ENCODE measurements around the gene HBS1L. TPM values are rescaled to one million over a fixed set of nuclear protein-coding genes. Genes with fewer than 3 reads are reported as not detected.

Gene HBS1L
- total RNA-seq, 4 donors from 2014 or later, result 23.8 to 116 (median 69.2) TPM

DNA sequence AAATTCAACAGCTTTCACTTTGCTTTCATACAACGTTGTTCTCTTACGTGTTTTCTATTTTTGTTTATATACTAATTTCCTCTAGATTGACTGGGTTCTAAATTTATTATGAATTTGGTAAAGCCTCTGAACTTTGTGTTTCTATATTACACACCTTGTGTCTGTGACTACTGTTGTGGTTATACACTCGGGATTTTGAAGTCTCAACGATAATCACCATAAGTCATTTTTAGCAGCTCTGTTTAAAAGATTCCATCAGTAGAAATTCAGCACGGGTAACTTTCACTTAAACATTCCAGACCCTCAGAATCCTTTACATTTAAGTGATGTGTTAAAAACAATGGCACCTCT, 31.8 kb upstream of the HBS1L start:
- Histone ChIP-seq H3K36me3 (no peaks in the 10 kb centered on the region), H3K9me3 (no peaks in the 10 kb centered on the region), H3K4me3 (no peak overlapping the region), H3K4me1 (no peaks in the 10 kb centered on the region), H3K27ac (no peak overlapping the region), H3K27me3 (no peaks in the 10 kb centered on the region)
- TF ChIP-seq POLR2A (IDR thresholded peaks at IDR 0.05), result no peak
- TF ChIP-seq, protein P1, sequence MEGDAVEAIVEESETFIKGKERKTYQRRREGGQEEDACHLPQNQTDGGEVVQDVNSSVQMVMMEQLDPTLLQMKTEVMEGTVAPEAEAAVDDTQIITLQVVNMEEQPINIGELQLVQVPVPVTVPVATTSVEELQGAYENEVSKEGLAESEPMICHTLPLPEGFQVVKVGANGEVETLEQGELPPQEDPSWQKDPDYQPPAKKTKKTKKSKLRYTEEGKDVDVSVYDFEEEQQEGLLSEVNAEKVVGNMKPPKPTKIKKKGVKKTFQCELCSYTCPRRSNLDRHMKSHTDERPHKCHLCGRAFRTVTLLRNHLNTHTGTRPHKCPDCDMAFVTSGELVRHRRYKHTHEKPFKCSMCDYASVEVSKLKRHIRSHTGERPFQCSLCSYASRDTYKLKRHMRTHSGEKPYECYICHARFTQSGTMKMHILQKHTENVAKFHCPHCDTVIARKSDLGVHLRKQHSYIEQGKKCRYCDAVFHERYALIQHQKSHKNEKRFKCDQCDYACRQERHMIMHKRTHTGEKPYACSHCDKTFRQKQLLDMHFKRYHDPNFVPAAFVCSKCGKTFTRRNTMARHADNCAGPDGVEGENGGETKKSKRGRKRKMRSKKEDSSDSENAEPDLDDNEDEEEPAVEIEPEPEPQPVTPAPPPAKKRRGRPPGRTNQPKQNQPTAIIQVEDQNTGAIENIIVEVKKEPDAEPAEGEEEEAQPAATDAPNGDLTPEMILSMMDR (IDR thresholded peaks at IDR 0.05), result no peak
- intact Hi-C loops (cut with DNase I; ENCODE audit: low total_unique reads), result no loop called here
- no peak for DNase-seq

GRCh38 chr6:135085700-135086413, 31.2 kb upstream of the HBS1L start:
- intact Hi-C loops (cut with DNase I; ENCODE audit: low total_unique reads), result no loop called here

DNA sequence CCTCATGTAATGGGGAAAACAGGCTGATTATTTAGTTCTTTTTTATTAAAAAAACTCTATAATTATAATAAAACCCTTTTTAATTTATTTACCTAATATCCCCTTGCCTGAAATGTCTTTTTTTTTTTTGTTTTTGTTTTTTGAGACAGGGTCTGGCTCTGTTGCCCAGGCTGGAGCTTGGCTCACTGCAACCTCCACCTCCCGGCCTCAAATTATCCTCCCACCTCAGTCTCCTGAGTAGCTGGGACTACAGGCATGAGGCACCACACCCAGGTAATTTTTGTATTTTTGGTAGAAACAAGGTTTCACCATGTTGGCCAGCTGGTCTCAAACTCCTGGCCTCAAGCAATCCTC, 30.3 kb upstream of the HBS1L start:
- DNase-seq, result no peak
- H3K27me3 ChIP-seq, result no peaks in the 10 kb centered on the region
- intact Hi-C loops (cut with DNase I; ENCODE audit: low total_unique reads), result no loop called here
- no peaks in the 10 kb centered on the region for H3K36me3 ChIP-seq
- H3K4me1 ChIP-seq, result no peaks in the 10 kb centered on the region
- H3K9me3 ChIP-seq, result no peaks in the 10 kb centered on the region
- TF ChIP-seq POLR2A (IDR thresholded peaks at IDR 0.05), result no peak
- TF ChIP-seq, protein P1 (IDR thresholded peaks at IDR 0.05), result no peak
- H3K4me3 ChIP-seq, result no peak overlapping the region
- no peak overlapping the region for H3K27ac ChIP-seq

More at GRCh38 chr6:135085700-135086413, 31.2 kb upstream of the HBS1L start:
- no peak for DNase-seq
- Histone ChIP-seq H3K27me3 (no peaks in the 10 kb centered on the region), H3K36me3 (no peaks in the 10 kb centered on the region), H3K4me3 (no peak overlapping the region), H3K27ac (no peak overlapping the region), H3K9me3 (no peaks in the 10 kb centered on the region), H3K4me1 (no peaks in the 10 kb centered on the region)
- no peak for TF ChIP-seq POLR2A (IDR thresholded peaks at IDR 0.05)
- TF ChIP-seq, protein P1 (IDR thresholded peaks at IDR 0.05), result no peak

GRCh38 chr6:135084001-135084915, 29.6 kb upstream of the HBS1L start:
- no peak for DNase-seq
- Histone ChIP-seq H3K27ac (no peak overlapping the region), H3K27me3 (no peaks in the 10 kb centered on the region), H3K36me3 (no peaks in the 10 kb centered on the region), H3K9me3 (no peaks in the 10 kb centered on the region), H3K4me1 (no peaks in the 10 kb centered on the region), H3K4me3 (no peak overlapping the region)
- TF ChIP-seq POLR2A (IDR thresholded peaks at IDR 0.05), result no peak
- TF ChIP-seq, protein P1 (IDR thresholded peaks at IDR 0.05), result no peak
- intact Hi-C loops (cut with DNase I; ENCODE audit: low total_unique reads), result no loop called here

- Histone ChIP-seq H3K27ac (no peak overlapping the region), H3K4me1 (no peaks in the 10 kb centered on the region)
- intact Hi-C loops (cut with DNase I; ENCODE audit: low total_unique reads), result no loop called here
These were observed 27.3 kb upstream of the HBS1L start for GRCh38 chr6:135081966-135082365.

More at GRCh38 chr6:135081966-135082365, 27.3 kb upstream of the HBS1L start:
- no peaks in the 10 kb centered on the region for H3K27me3 ChIP-seq
- no peaks in the 10 kb centered on the region for H3K36me3 ChIP-seq
- no peak for TF ChIP-seq POLR2A (IDR thresholded peaks at IDR 0.05)
- TF ChIP-seq, protein P1 (IDR thresholded peaks at IDR 0.05), result no peak
- H3K4me3 ChIP-seq, result no peak overlapping the region
- DNase-seq, result no peak
- H3K9me3 ChIP-seq, result no peaks in the 10 kb centered on the region

Data from uterus (tissue), 4 donors.